Colonic mucosa (tissue), 4 donors: Measurements from ENCODE around the gene ZDHHC7. TPM values are rescaled to one million over a fixed set of nuclear protein-coding genes. Genes with fewer than 3 reads are reported as not detected.

Experiments
- DNase-seq: peaks from one replicate; pipeline ENCODE4 v3.0.0-alpha.2; 2020
- H3K27ac ChIP-seq: fragments of 200-600 bp; one replicate; pipeline ENCODE4 v1.8.0; 2021
- H3K27me3 ChIP-seq: fragments of 200-600 bp; one replicate; pipeline ENCODE4 v1.8.0; 2021
- H3K36me3 ChIP-seq: fragments of 200-600 bp; one replicate; pipeline ENCODE4 v1.8.0; 2021
- H3K4me1 ChIP-seq: fragments of 200-600 bp; one replicate; pipeline ENCODE4 v1.8.0; 2021; ENCODE audit warnings: mild to moderate bottlenecking
- H3K4me3 ChIP-seq: fragments of 200-600 bp; one replicate; pipeline ENCODE4 v1.8.0; 2021
- H3K9ac ChIP-seq, 2 donors: one replicate each; pipeline ENCODE4 v1.7.0; 2013; ENCODE audit warnings: control low read depth in 2 of 2, low read depth in 2 of 2, low read length in 2 of 2
- H3K9me3 ChIP-seq: fragments of 200-600 bp; one replicate; pipeline ENCODE4 v1.8.0; 2021
- CTCF ChIP-seq: fragments of 200-600 bp; IDR thresholded peaks from one replicate; pipeline ENCODE4 v1.8.0; 2022; ENCODE audit warnings: antibody characterized with exemption, mild to moderate bottlenecking
- intact Hi-C: fragments of 100-400 bp; cut with DNase I; formaldehyde crosslinking; loops from one replicate; pipeline ENCODE4 v1.14.1; 2022
- total RNA-seq, 2 donors: library from RNA; stranded (reverse); fragmentation: NEBNext Ultra II Directional in 1 of 2; extraction: Animal tissue kit (Norgen Biotek cat#: 25700) in 1 of 2; gene quantifications; one replicate each; pipeline ENCODE4 v1.2.1, GENCODE V29; 2021
- donor health status: healthy.
- donor health status: DM: no; HTN: no; CAD: no.
- donor health status: DM: no; HTN: no; CAD: no.

Gene ZDHHC7
- total RNA-seq, 2 donors from 2014 or later: 55.1 to 67.8 TPM

GRCh38 chr16:85040685-85041084 is 29.4 kb upstream of the ZDHHC7 start:
- TF ChIP-seq CTCF: no peak
- H3K9me3 ChIP-seq: no peaks in the 10 kb centered on the region
- intact Hi-C loops: no loop called here
- H3K4me3 ChIP-seq: no peak overlapping the region
- no peaks in the 10 kb centered on the region for H3K36me3 ChIP-seq
- H3K27me3 ChIP-seq: no peaks in the 10 kb centered on the region
- no peak for DNase-seq
- H3K9ac ChIP-seq: no peak overlapping the region
- no peak overlapping the region for H3K27ac ChIP-seq
- H3K4me1 ChIP-seq: no peaks in the 10 kb centered on the region

GRCh38 chr16:85037721-85038120 is 26.4 kb upstream of the ZDHHC7 start:
- no peak overlapping the region for H3K4me3 ChIP-seq
- H3K4me1 ChIP-seq: no peaks in the 10 kb centered on the region
- no peaks in the 10 kb centered on the region for H3K36me3 ChIP-seq
- no peaks in the 10 kb centered on the region for H3K27me3 ChIP-seq
- H3K9ac ChIP-seq: peak overlapping the region in 1 of 2 donors; percentile 24
- intact Hi-C loops: no loop called here
- TF ChIP-seq CTCF: no peak
- H3K9me3 ChIP-seq: no peaks in the 10 kb centered on the region
- no peak overlapping the region for H3K27ac ChIP-seq
- no peak for DNase-seq

- no peak overlapping the region for H3K4me3 ChIP-seq
- no peak for TF ChIP-seq CTCF
- no peaks in the 10 kb centered on the region for H3K27me3 ChIP-seq
- H3K4me1 ChIP-seq: no peaks in the 10 kb centered on the region
- H3K36me3 ChIP-seq: no peaks in the 10 kb centered on the region
- intact Hi-C loops: no loop called here
- no peak overlapping the region for H3K9ac ChIP-seq
- H3K27ac ChIP-seq: no peak overlapping the region
- DNase-seq: no peak
- H3K9me3 ChIP-seq: no peaks in the 10 kb centered on the region
Observed at GRCh38 chr16:85037050-85037410, 25.7 kb upstream of the ZDHHC7 start.

GRCh38 chr16:85036236-85037049 is 25.1 kb upstream of the ZDHHC7 start:
- H3K36me3 ChIP-seq: no peaks in the 10 kb centered on the region
- intact Hi-C loops: no loop called here
- no peak for DNase-seq
- H3K4me1 ChIP-seq: no peaks in the 10 kb centered on the region
- peak overlapping the region; percentile 9 for H3K27ac ChIP-seq
- H3K4me3 ChIP-seq: no peak overlapping the region
- H3K9ac ChIP-seq: no peak overlapping the region
- no peaks in the 10 kb centered on the region for H3K27me3 ChIP-seq
- no peaks in the 10 kb centered on the region for H3K9me3 ChIP-seq
- no peak for TF ChIP-seq CTCF

- H3K27me3 ChIP-seq: no peaks in the 10 kb centered on the region
- no peak overlapping the region for H3K4me3 ChIP-seq
- peaks cover 5% of the 10 kb centered on the region for H3K4me1 ChIP-seq
- intact Hi-C loops: no loop called here
- H3K9ac ChIP-seq: no peak overlapping the region
- no peak overlapping the region for H3K27ac ChIP-seq
- H3K9me3 ChIP-seq: no peaks in the 10 kb centered on the region
- no peak for DNase-seq
- H3K36me3 ChIP-seq: no peaks in the 10 kb centered on the region
- no peak for TF ChIP-seq CTCF
Observed at GRCh38 chr16:85034591-85035433, 23.5 kb upstream of the ZDHHC7 start.
